Stimulated activated CD4-positive, alpha-beta T cell treated with anti-CD3 and anti-CD28 coated beads, Interleukin-12 subunit alpha, Interleukin-12 subunit beta, amount 100 ng/mL, for 4 hours (primary cell): ENCODE data around the gene DHCR24.
A peak's percentile ranks its signal among the peaks of the same experiment; 100 is the strongest.
"Not testable (repeated sequence)": the region's sequence is repeated elsewhere in the genome, so short reads cannot be mapped to it uniquely, and the experiment has no call there.

Source experiments
- DNase-seq: peaks from one replicate; pipeline ENCODE4 v3.0.0-alpha.2; 2020

Gene DHCR24

GRCh38 chr1:54887665-54888071 lies 673 bp upstream of the DHCR24 start:
- peak; percentile 2 for DNase-seq

- no peak for DNase-seq
Measured at GRCh38 chr1:54885807-54886723, 930 bp downstream of the DHCR24 start.

- DNase-seq = no peak
Measured at GRCh38 chr1:54885237-54885679, 1.7 kb downstream of the DHCR24 start.

GRCh38 chr1:54884768-54885167 lies 2.2 kb downstream of the DHCR24 start:
- no peak for DNase-seq

- no peak for DNase-seq
Measured at GRCh38 chr1:54884135-54884586, 2.8 kb downstream of the DHCR24 start.

- DNase-seq = no peak
Measured at GRCh38 chr1:54883349-54884102, 3.5 kb downstream of the DHCR24 start.

GRCh38 chr1:54882519-54882918 lies 4.5 kb downstream of the DHCR24 start:
- no peak for DNase-seq

GRCh38 chr1:54881604-54882003 lies 5.4 kb downstream of the DHCR24 start:
- not testable (repeated sequence) for DNase-seq

GRCh38 chr1:54879872-54880271 lies 7.1 kb downstream of the DHCR24 start:
- DNase-seq = no peak

- no peak for DNase-seq
Measured at GRCh38 chr1:54876814-54877213, 10.2 kb downstream of the DHCR24 start.

GRCh38 chr1:54875000-54875399 lies 12.0 kb downstream of the DHCR24 start:
- DNase-seq = no peak

- no peak for DNase-seq
Measured at GRCh38 chr1:54874079-54874830, 12.7 kb downstream of the DHCR24 start.

- DNase-seq = no peak
Measured at GRCh38 chr1:54872036-54872331, 15.0 kb downstream of the DHCR24 start.

GRCh38 chr1:54871275-54872035 lies 15.5 kb downstream of the DHCR24 start:
- no peak for DNase-seq

- DNase-seq = no peak
Measured at GRCh38 chr1:54870869-54871268, 16.1 kb downstream of the DHCR24 start.

GRCh38 chr1:54869173-54869851 lies 17.7 kb downstream of the DHCR24 start:
- DNase-seq = no peak

- no peak for DNase-seq
Measured at GRCh38 chr1:54867717-54868057, 19.3 kb downstream of the DHCR24 start.

GRCh38 chr1:54866801-54867716 lies 19.9 kb downstream of the DHCR24 start:
- DNase-seq = no peak

GRCh38 chr1:54865238-54866073 lies 21.5 kb downstream of the DHCR24 start:
- DNase-seq = no peak
